Nephron progenitor cell (in vitro differentiated cells): ENCODE data around the gene AKAP8.
"Not testable (repeated sequence)": the region's sequence is repeated elsewhere in the genome, so short reads cannot be mapped to it uniquely, and the experiment has no call there.

ENCODE experiments used
- DNase-seq: peaks from one replicate; pipeline ENCODE4 v3.0.0; 2021
- H3K27ac Mint-ChIP-seq: 2 replicates; pipeline ENCODE4 v1.8.0; 2021; ENCODE audit warnings: mild to moderate bottlenecking, moderate library complexity, mixed read lengths
- H3K27me3 Mint-ChIP-seq: 2 replicates; pipeline ENCODE4 v1.8.0; 2021; ENCODE audit warnings: mild to moderate bottlenecking, low read depth, mixed read lengths; ENCODE audit not compliant: poor library complexity
- H3K36me3 Mint-ChIP-seq: 2 replicates; pipeline ENCODE4 v1.8.0; 2021; ENCODE audit warnings: low read depth, mixed read lengths
- H3K4me1 Mint-ChIP-seq: 2 replicates; pipeline ENCODE4 v1.8.0; 2021; ENCODE audit warnings: mixed read lengths
- H3K4me3 Mint-ChIP-seq: 2 replicates; pipeline ENCODE4 v1.8.0; 2021; ENCODE audit warnings: mild to moderate bottlenecking, moderate library complexity, mixed read lengths
- H3K9me3 Mint-ChIP-seq: 2 replicates; pipeline ENCODE4 v1.8.0; 2021; ENCODE audit warnings: mild to moderate bottlenecking, moderate library complexity, mixed read lengths
- TF ChIP-seq, protein P1 (sequence below): fragments of 200-600 bp; sonication (generic); IDR thresholded peaks from 2 replicates; pipeline ENCODE4 v1.5.0; 2021; ENCODE audit warnings: antibody characterized with exemption

AKAP8 gene

DNA sequence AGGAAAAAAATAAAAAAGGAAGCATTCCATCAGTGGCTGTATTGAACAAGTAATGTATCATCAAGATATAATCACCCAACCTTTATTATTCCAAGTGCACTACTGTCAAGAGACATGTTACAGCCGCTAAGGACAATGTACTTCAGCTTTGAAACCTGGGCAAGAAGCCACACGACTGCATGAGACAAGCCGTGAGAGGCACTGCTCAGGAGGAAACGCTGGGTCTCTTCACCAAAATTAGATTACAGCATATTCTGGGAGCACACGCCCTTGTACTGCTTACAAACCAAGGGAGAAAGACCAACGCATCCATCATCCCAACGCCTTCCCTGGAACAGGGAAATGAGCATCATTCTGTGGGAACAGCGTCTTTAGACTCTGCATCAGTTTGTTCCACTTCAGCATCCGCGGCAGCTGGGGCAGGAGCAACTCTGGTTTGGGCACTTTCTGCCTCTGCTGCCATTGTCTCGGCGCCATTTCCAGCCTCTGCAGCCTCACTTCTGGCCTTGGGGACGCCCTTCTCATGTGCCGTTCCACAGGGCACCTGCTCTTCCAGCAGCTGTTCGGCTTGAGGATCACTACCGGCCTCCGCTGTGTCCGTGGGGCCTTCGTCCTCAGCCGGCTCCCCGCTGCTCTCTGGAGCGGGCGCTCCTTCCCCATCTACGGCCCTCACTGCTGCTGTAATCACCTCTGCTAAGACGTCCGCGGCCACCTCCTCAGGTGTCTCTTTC lies 24.9 kb downstream of the AKAP8 start:
- Mint-ChIP-seq H3K36me3 (peaks cover 54% of the 10 kb centered on the region), H3K4me1 (no peaks in the 10 kb centered on the region), H3K27ac (peak overlapping the region; percentile 71), H3K4me3 (no peak overlapping the region), H3K27me3 (peaks cover 2% of the 10 kb centered on the region), H3K9me3 (no peaks in the 10 kb centered on the region)
- TF ChIP-seq, protein P1, sequence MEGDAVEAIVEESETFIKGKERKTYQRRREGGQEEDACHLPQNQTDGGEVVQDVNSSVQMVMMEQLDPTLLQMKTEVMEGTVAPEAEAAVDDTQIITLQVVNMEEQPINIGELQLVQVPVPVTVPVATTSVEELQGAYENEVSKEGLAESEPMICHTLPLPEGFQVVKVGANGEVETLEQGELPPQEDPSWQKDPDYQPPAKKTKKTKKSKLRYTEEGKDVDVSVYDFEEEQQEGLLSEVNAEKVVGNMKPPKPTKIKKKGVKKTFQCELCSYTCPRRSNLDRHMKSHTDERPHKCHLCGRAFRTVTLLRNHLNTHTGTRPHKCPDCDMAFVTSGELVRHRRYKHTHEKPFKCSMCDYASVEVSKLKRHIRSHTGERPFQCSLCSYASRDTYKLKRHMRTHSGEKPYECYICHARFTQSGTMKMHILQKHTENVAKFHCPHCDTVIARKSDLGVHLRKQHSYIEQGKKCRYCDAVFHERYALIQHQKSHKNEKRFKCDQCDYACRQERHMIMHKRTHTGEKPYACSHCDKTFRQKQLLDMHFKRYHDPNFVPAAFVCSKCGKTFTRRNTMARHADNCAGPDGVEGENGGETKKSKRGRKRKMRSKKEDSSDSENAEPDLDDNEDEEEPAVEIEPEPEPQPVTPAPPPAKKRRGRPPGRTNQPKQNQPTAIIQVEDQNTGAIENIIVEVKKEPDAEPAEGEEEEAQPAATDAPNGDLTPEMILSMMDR = no peak
- no peak for DNase-seq

GRCh38 chr19:15353908-15354307 lies 25.7 kb downstream of the AKAP8 start:
- peaks cover 2% of the 10 kb centered on the region for H3K27me3 Mint-ChIP-seq
- no peak overlapping the region for H3K4me3 Mint-ChIP-seq
- TF ChIP-seq, protein P1 = no peak
- peaks cover 49% of the 10 kb centered on the region for H3K36me3 Mint-ChIP-seq
- no peaks in the 10 kb centered on the region for H3K9me3 Mint-ChIP-seq
- peak overlapping the region; percentile 74 for H3K27ac Mint-ChIP-seq
- H3K4me1 Mint-ChIP-seq = no peaks in the 10 kb centered on the region
- DNase-seq = no peak

GRCh38 chr19:15352535-15352934 lies 27.1 kb downstream of the AKAP8 start:
- not testable (repeated sequence) for H3K4me1 Mint-ChIP-seq, H3K27ac Mint-ChIP-seq, H3K9me3 Mint-ChIP-seq

GRCh38 chr19:15341328-15341727 lies 38.3 kb downstream of the AKAP8 start:
- not testable (repeated sequence) for H3K27me3 Mint-ChIP-seq, DNase-seq, H3K4me1 Mint-ChIP-seq, H3K4me3 Mint-ChIP-seq, H3K27ac Mint-ChIP-seq, H3K9me3 Mint-ChIP-seq
- H3K36me3 Mint-ChIP-seq = peaks cover 26% of the 10 kb centered on the region

More at GRCh38 chr19:15352535-15352934, 27.1 kb downstream of the AKAP8 start:
- not testable (repeated sequence) for H3K4me3 Mint-ChIP-seq, H3K27me3 Mint-ChIP-seq, DNase-seq
- peaks cover 41% of the 10 kb centered on the region for H3K36me3 Mint-ChIP-seq

- H3K4me1 Mint-ChIP-seq = peaks cover 13% of the 10 kb centered on the region
- no peak overlapping the region for H3K4me3 Mint-ChIP-seq
- no peaks in the 10 kb centered on the region for H3K27me3 Mint-ChIP-seq
- H3K36me3 Mint-ChIP-seq = peaks cover 17% of the 10 kb centered on the region
- no peaks in the 10 kb centered on the region for H3K9me3 Mint-ChIP-seq
- no peak overlapping the region for H3K27ac Mint-ChIP-seq
- TF ChIP-seq, protein P1 = no peak
- DNase-seq = no peak
These were observed 39.5 kb downstream of the AKAP8 start for GRCh38 chr19:15340086-15340485.

DNA sequence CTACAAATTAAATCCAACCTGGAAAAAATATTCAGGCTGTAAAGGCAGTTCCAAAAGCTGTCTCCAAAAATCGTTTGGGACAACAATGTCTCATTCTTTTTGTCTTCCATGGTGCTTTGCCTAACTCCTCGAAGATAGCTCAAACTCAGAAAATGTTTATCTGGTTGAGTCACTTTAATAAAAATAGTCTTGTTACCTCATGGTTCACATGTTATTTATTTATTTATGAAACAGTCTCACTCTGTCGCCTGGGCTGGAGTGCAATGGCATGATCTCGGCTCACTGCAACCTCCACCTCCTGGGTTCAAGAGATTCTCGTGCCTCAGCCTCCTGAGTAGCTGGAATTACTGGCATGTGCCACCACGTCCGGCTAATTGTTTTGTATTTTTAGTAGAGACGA lies 42.4 kb downstream of the AKAP8 start:
- Mint-ChIP-seq H3K9me3 (no peaks in the 10 kb centered on the region), H3K36me3 (peaks cover 12% of the 10 kb centered on the region), H3K27me3 (no peaks in the 10 kb centered on the region), H3K27ac (no peak overlapping the region), H3K4me3 (no peak overlapping the region), H3K4me1 (peaks cover 18% of the 10 kb centered on the region)
- TF ChIP-seq, protein P1 = no peak
- no peak for DNase-seq

GRCh38 chr19:15335992-15336391 lies 43.6 kb downstream of the AKAP8 start:
- not testable (repeated sequence) for DNase-seq, H3K27me3 Mint-ChIP-seq, H3K27ac Mint-ChIP-seq, H3K4me3 Mint-ChIP-seq, H3K9me3 Mint-ChIP-seq
- Mint-ChIP-seq H3K36me3 (peaks cover 12% of the 10 kb centered on the region), H3K4me1 (peaks cover 19% of the 10 kb centered on the region)
